ENCODE measurements around the gene SGK1. TPM values are rescaled to one million over a fixed set of nuclear protein-coding genes. Genes with fewer than 3 reads are reported as not detected.

The SGK1 gene
- total RNA-seq, 2 donors from 2014 or later, result 9.7 to 13.0 TPM

DNA sequence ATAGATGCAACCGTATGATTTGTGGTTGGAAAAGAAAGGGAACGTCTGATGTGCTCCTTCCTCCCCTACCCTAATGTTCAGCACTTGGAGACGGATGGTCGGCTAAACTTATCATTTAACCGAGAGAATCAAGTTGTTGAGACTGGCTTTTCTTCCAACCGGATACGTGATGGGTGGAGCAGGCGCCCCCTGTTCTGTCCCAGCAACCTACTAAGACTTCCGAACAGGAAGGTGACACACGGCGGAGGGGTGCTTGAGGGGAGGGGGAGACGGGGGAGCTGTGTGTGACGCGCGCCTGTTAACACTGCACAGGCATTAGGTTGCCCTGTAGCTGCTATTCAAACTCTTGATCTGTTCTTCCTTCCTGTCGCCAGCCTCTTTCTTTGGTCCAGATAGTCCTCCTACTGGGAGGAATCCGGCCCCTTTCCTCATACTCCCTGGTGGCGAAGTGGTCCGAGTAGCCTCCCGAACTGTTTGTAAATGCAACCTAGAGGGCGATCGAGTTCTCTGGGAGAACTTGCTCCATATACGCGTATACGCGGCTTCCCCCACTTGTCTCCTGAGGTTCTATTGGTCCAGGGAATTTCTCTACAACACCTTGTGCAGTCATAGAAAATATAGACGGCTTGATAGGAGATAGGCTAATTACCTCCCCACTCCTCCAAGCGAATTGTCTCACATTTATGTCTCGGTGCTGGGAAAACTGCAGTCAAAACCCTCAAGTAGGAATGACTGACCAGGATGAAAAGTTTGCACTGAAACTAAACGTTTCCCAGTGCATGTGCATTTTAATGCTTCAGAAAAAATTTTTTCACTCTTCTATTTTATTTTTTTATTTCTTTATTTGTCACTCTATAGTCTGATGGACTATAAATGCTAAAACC lies 139.5 kb downstream of the SGK1 start:
- Mint-ChIP-seq H3K4me3 (peak overlapping the region; percentile 52), H3K4me1 (peaks cover 26% of the 10 kb centered on the region), H3K9me3 (no peaks in the 10 kb centered on the region), H3K27ac (no peak overlapping the region), H3K27me3 (ENCODE audit: insufficient read depth) (peaks cover 25% of the 10 kb centered on the region), H3K36me3 (ENCODE audit: low read depth) (peaks cover 3% of the 10 kb centered on the region)
- TF ChIP-seq CTCF (conservative IDR thresholded peaks at IDR 0.05), result peak; percentile 94
- Histone ChIP-seq H3K27me3 (ENCODE audit: control insufficient read depth, insufficient read depth, low read length, poor library complexity, severe bottlenecking) (peaks cover 27% of the 10 kb centered on the region), H3K4me1 (ENCODE audit: control insufficient read depth, insufficient read depth, low read length) (no peaks in the 10 kb centered on the region), H3K4me3 (ENCODE audit: low read length) (peak overlapping the region; percentile 14), H3K27ac (ENCODE audit: low read depth, low read length) (no peak overlapping the region), H3K9me3 (ENCODE audit: control insufficient read depth, low read length) (no peaks in the 10 kb centered on the region), H3K9ac (ENCODE audit: extremely low read depth, low read length, poor library complexity, severe bottlenecking) (no peak overlapping the region), H3K36me3 (ENCODE audit: control insufficient read depth, insufficient read depth, low read length) (no peaks in the 10 kb centered on the region)
- peak; percentile 93 for DNase-seq
- 16 to 21% methylated on average over 8 to 30 of the region's 30 CpGs for WGBS, 2 experiments (ENCODE audit: insufficient coverage in 1 of 2, insufficient read length in 1 of 2)

- no peak overlapping the region for H3K27ac ChIP-seq (ENCODE audit: low read depth, low read length)
- no peaks in the 10 kb centered on the region for H3K9me3 ChIP-seq (ENCODE audit: control insufficient read depth, low read length)
- no peak overlapping the region for H3K9ac ChIP-seq (ENCODE audit: extremely low read depth, low read length, poor library complexity, severe bottlenecking)
- H3K36me3 ChIP-seq (ENCODE audit: control insufficient read depth, insufficient read depth, low read length), result no peaks in the 10 kb centered on the region
- no peaks in the 10 kb centered on the region for H3K4me1 ChIP-seq (ENCODE audit: control insufficient read depth, insufficient read depth, low read length)
- DNase-seq, result no peak
- H3K4me3 Mint-ChIP-seq, result peak overlapping the region; percentile 52
- 84 to 90% methylated on average over 9 to 10 of the region's 10 CpGs for WGBS, 2 experiments (ENCODE audit: insufficient coverage in 1 of 2, insufficient read length in 1 of 2)
- no peak for TF ChIP-seq CTCF (conservative IDR thresholded peaks at IDR 0.05)
- peaks cover 8% of the 10 kb centered on the region for H3K36me3 Mint-ChIP-seq (ENCODE audit: low read depth)
- H3K4me1 Mint-ChIP-seq, result peaks cover 19% of the 10 kb centered on the region
- no peak overlapping the region for H3K27ac Mint-ChIP-seq
- H3K27me3 Mint-ChIP-seq (ENCODE audit: insufficient read depth), result peaks cover 25% of the 10 kb centered on the region
- no peaks in the 10 kb centered on the region for H3K9me3 Mint-ChIP-seq
- no peak overlapping the region for H3K4me3 ChIP-seq (ENCODE audit: low read length)
- peaks cover 27% of the 10 kb centered on the region for H3K27me3 ChIP-seq (ENCODE audit: control insufficient read depth, insufficient read depth, low read length, poor library complexity, severe bottlenecking)
Measured at GRCh38 chr6:134177753-134178160, 140.2 kb downstream of the SGK1 start.

GRCh38 chr6:134177236-134177635 lies 140.7 kb downstream of the SGK1 start:
- 93 to 100% methylated on average over 1 of the region's 1 CpG for WGBS, 2 experiments (ENCODE audit: insufficient coverage in 1 of 2, insufficient read length in 1 of 2)

More at GRCh38 chr6:134177236-134177635, 140.7 kb downstream of the SGK1 start:
- H3K9me3 ChIP-seq (ENCODE audit: control insufficient read depth, low read length), result no peaks in the 10 kb centered on the region
- no peaks in the 10 kb centered on the region for H3K4me1 ChIP-seq (ENCODE audit: control insufficient read depth, insufficient read depth, low read length)
- H3K9ac ChIP-seq (ENCODE audit: extremely low read depth, low read length, poor library complexity, severe bottlenecking), result no peak overlapping the region
- Mint-ChIP-seq H3K4me3 (no peak overlapping the region), H3K9me3 (no peaks in the 10 kb centered on the region), H3K36me3 (ENCODE audit: low read depth) (peaks cover 10% of the 10 kb centered on the region), H3K27me3 (ENCODE audit: insufficient read depth) (peaks cover 25% of the 10 kb centered on the region), H3K27ac (no peak overlapping the region), H3K4me1 (peaks cover 15% of the 10 kb centered on the region)
- TF ChIP-seq CTCF (conservative IDR thresholded peaks at IDR 0.05), result no peak
- no peak for DNase-seq
- H3K27ac ChIP-seq (ENCODE audit: low read depth, low read length), result no peak overlapping the region
- no peaks in the 10 kb centered on the region for H3K36me3 ChIP-seq (ENCODE audit: control insufficient read depth, insufficient read depth, low read length)
- no peak overlapping the region for H3K4me3 ChIP-seq (ENCODE audit: low read length)
- H3K27me3 ChIP-seq (ENCODE audit: control insufficient read depth, insufficient read depth, low read length, poor library complexity, severe bottlenecking), result peaks cover 27% of the 10 kb centered on the region

Data from endodermal cell (in vitro differentiated cells).